HCT116 (cell line): Measurements from ENCODE around the gene RGS12. TPM values are rescaled to one million over a fixed set of nuclear protein-coding genes. Genes with fewer than 3 reads are reported as not detected.

Experiments
- ATAC-seq: fragments of 200-7000 bp; cut with Tn5 transposase; 2 replicates; pipeline ENCODE4 v1.9.1; 2020; ENCODE audit warnings: mild to moderate bottlenecking, moderate library complexity
- BruUV-seq: library from RNA; stranded (reverse); fragments of 400-500 nt; replicated peaks from 2 replicates; lab custom pipeline; 2021; lab: Mats Ljungman, UMichigan
- CTCF ChIA-PET: fragments of 300-600 bp; sonication (Branson Sonifier 250); formaldehyde crosslinking; loops from one replicate; lab custom pipeline; 2021; ENCODE audit warnings: antibody characterized with exemption; lab: Charles Lee
- POLR2A ChIA-PET: fragments of 300-600, 350-600 bp; sonication (Branson Sonifier 250); formaldehyde crosslinking; loops from one replicate; lab custom pipeline; 2021; ENCODE audit warnings: antibody characterized with exemption; lab: Charles Lee
- RAD21 ChIA-PET, 2 experiments: fragments of 300-600 bp; sonication (Branson Sonifier 250); formaldehyde crosslinking; loops; one replicate each; lab custom pipeline; 2023; ENCODE audit warnings: low total read pairs in 2 of 2; ENCODE audit not compliant: uncharacterized antibody in 2 of 2, unreplicated experiment in 2 of 2, low non-redundant PET in 1 of 2; lab: Charles Lee
- DNase-seq: peaks from one replicate; pipeline ENCODE4 v3.0.0-alpha.2; 2010; ENCODE audit warnings: low read depth, low spot score
- H2AFZ ChIP-seq: fragments of 200-600 bp; shearing (Covaris generic), sonication (generic); 2 replicates; pipeline ENCODE4 v1.6.1; 2017; ENCODE audit warnings: low read depth, mixed run types, mixed read lengths, antibody characterized with exemption, low read length; ENCODE audit not compliant: poor library complexity, severe bottlenecking
- H3K27ac ChIP-seq: 2 replicates; pipeline ENCODE4 v1.5.1; 2012; ENCODE audit warnings: low read depth, low read length
- H3K27me3 ChIP-seq: fragments of 200-600 bp; sonication (generic); 2 replicates; pipeline ENCODE4 v1.6.1; 2016; ENCODE audit warnings: mixed run types, low read length, mixed read lengths; ENCODE audit not compliant: insufficient read depth
- H3K36me3 ChIP-seq, 2 experiments: fragments of 200-500 bp in 1 of 2; fragments of 200-600 bp in 1 of 2; sonication (Bioruptor generic) in 1 of 2; sonication (generic) in 1 of 2; 2 replicates each; pipeline versions ENCODE4 v1.5.1 to v1.6.1; 2014 to 2016; ENCODE audit warnings: low read length in 2 of 2, inconsistent platforms in 1 of 2, mixed read lengths in 1 of 2, mixed run types in 1 of 2; ENCODE audit not compliant: insufficient read depth in 2 of 2, control insufficient read depth in 1 of 2
- H3K4me1 ChIP-seq, 2 experiments: fragments of 200-600 bp in 1 of 2; sonication (generic) in 1 of 2; 2 replicates each; pipeline versions ENCODE4 v1.5.1 to v1.6.1; 2012 to 2017; ENCODE audit warnings: low read length in 2 of 2, inconsistent platforms in 1 of 2, mild to moderate bottlenecking in 1 of 2, mixed read lengths in 1 of 2, mixed run types in 1 of 2, moderate library complexity in 1 of 2; ENCODE audit not compliant: insufficient read depth in 2 of 2, control insufficient read depth in 1 of 2
- H3K4me2 ChIP-seq: fragments of 200-600 bp; sonication (generic); 2 replicates; pipeline ENCODE4 v1.6.1; 2017; ENCODE audit warnings: mixed run types, low read length, mixed read lengths
- H3K4me3 ChIP-seq, 2 experiments: fragments of 200-600 bp in 1 of 2; sonication (generic) in 1 of 2; replicated peaks in 1 of 2; 2 replicates each; pipeline ENCODE4 v1.5.1; 2011 to 2016; ENCODE audit warnings: low read length in 2 of 2, control low read depth in 1 of 2, low read depth in 1 of 2, mild to moderate bottlenecking in 1 of 2, mixed read lengths in 1 of 2, mixed run types in 1 of 2
- H3K79me2 ChIP-seq: fragments of 200-600 bp; sonication (generic); 2 replicates; pipeline ENCODE4 v1.6.1; 2017; ENCODE audit warnings: mild to moderate bottlenecking, mixed run types, low read length, moderate library complexity, mixed read lengths; ENCODE audit not compliant: insufficient read depth
- H3K9ac ChIP-seq: fragments of 200-600 bp; sonication (generic); 2 replicates; pipeline ENCODE4 v1.6.1; 2016; ENCODE audit warnings: low read length, mixed read lengths
- H3K9me2 ChIP-seq: fragments of 200-600 bp; sonication (generic), shearing (Covaris generic); 2 replicates; pipeline ENCODE4 v1.6.1; 2017; ENCODE audit warnings: mixed run types, mild to moderate bottlenecking, moderate library complexity; ENCODE audit not compliant: insufficient read depth
- H3K9me3 ChIP-seq, 2 experiments: fragments of 200-500 bp in 1 of 2; fragments of 200-600 bp in 1 of 2; sonication (Bioruptor generic) in 1 of 2; sonication (generic) in 1 of 2; 2 replicates each; pipeline ENCODE4 v1.6.1; 2014 to 2017; ENCODE audit warnings: low read length in 2 of 2, mixed read lengths in 2 of 2, inconsistent platforms in 1 of 2, low read depth in 1 of 2, mild to moderate bottlenecking in 1 of 2, mixed run types in 1 of 2, moderate library complexity in 1 of 2; ENCODE audit not compliant: control insufficient read depth in 1 of 2, insufficient read depth in 1 of 2
- H4K20me1 ChIP-seq: fragments of 200-600 bp; sonication (generic), shearing (Covaris generic); 2 replicates; pipeline ENCODE4 v1.6.1; 2017; ENCODE audit warnings: mixed run types, mild to moderate bottlenecking, moderate library complexity; ENCODE audit not compliant: insufficient read depth
- ATF3 ChIP-seq: IDR thresholded peaks from 2 replicates; pipeline ENCODE4 v1.6.1; 2012
- CEBPB ChIP-seq: IDR thresholded peaks from 2 replicates; pipeline ENCODE4 v1.6.1; 2012; ENCODE audit warnings: low read depth
- EZH2phosphoT487 ChIP-seq: fragments of 200-600 bp; IDR thresholded peaks from 2 replicates; pipeline ENCODE4 v1.6.1; 2018; ENCODE audit warnings: antibody characterized with exemption, borderline replicate concordance
- REST ChIP-seq: IDR thresholded peaks from 2 replicates; pipeline ENCODE4 v1.6.1; 2012; ENCODE audit warnings: low read depth
- SP1 ChIP-seq: IDR thresholded peaks from 2 replicates; pipeline ENCODE4 v1.6.1; 2012; ENCODE audit warnings: low read depth
- YY1 ChIP-seq: IDR thresholded peaks from 2 replicates; pipeline ENCODE4 v1.6.1; 2011; ENCODE audit warnings: low read length, low read depth, moderate library complexity, mild to moderate bottlenecking; ENCODE audit not compliant: insufficient replicate concordance; ENCODE audit errors: extremely low read depth
- intact Hi-C: fragments of 100-400 bp; cut with micrococcal nuclease; formaldehyde crosslinking; loops from 2 replicates; pipeline ENCODE4 v1.10.0; 2022
- total RNA-seq: library from RNA; stranded (reverse); gene quantifications from one replicate; pipeline ENCODE4 v1.2.1, GENCODE V29; 2021; ENCODE audit not compliant: unreplicated experiment

Gene RGS12
- total RNA-seq, 1 experiment from 2014 or later: 22.2 TPM

- H3K9ac ChIP-seq: no peak overlapping the region
- H4K20me1 ChIP-seq: no peaks in the 10 kb centered on the region
- H3K9me2 ChIP-seq: no peaks in the 10 kb centered on the region
- 0 out of 2 replicates have a peak overlapping the region, but pooled peaks have one; percentile 82 for H3K27ac ChIP-seq
- peaks cover 6% of the 10 kb centered on the region; the same call in 1 of the 2 replicates for H3K79me2 ChIP-seq
- RAD21 ChIA-PET: no interaction called here
- no peaks in the 10 kb centered on the region for H3K27me3 ChIP-seq
- no peak overlapping the region for H2AFZ ChIP-seq
- peaks cover 14 to 24% of the 10 kb centered on the region in 2 experiments for H3K4me1 ChIP-seq
- H3K9me3 ChIP-seq: no peaks in the 10 kb centered on the region
- no TSS peak for BruUV-seq
- ATAC-seq (no peak), DNase-seq (no peak)
- intact Hi-C loops: no loop called here
- CTCF ChIA-PET: no interaction called here
- H3K4me3 ChIP-seq: no peak overlapping the region
- POLR2A ChIA-PET: no interaction called here
- H3K36me3 ChIP-seq: no peaks in the 10 kb centered on the region
- no peak overlapping the region for H3K4me2 ChIP-seq
- TF ChIP-seq SP1 (no peak), YY1 (no peak), REST (no peak), CEBPB (no peak), ATF3 (no peak), EZH2phosphoT487 (no peak)
- TF ChIP-seq, all 23 proteins: peak for 0
Observed at GRCh38 chr4:3290476-3290875, 2.3 kb upstream of the RGS12 start.
